Left kidney (tissue), 8 donors: ENCODE data around the gene LSM7. TPM values are rescaled to one million over a fixed set of nuclear protein-coding genes. Genes with fewer than 3 reads are reported as not detected.

Source experiments
- DNase-seq: peaks from one replicate; pipeline ENCODE4 v3.0.0-alpha.2; 2013
- long read RNA-seq, 8 donors: transcript quantifications; one replicate each; lab custom pipeline, GENCODE V29; 2026
- polyA plus RNA-seq: library from polyadenylated mRNA; unstranded; fragments of 120-200 nt; gene quantifications from one replicate; pipeline ENCODE4 v1.2.1, GENCODE V29; 2013; ENCODE audit not compliant: insufficient read length

Gene LSM7
- 90.5 TPM for polyA plus RNA-seq
- long read RNA-seq, donor 1, transcript LSM7-203 (4 exons, 512 nt), result minor isoform, 23 of 123 reads
- long read RNA-seq, donor 1, transcript LSM7-201 (4 exons, 529 nt), result major isoform, 65 of 123 reads
- long read RNA-seq, donor 1, transcript LSM7-206 (2 exons, 710 nt), result minor isoform, 10 of 123 reads
- long read RNA-seq, donor 1, transcript LSM7-204 (3 exons, 575 nt), result minor isoform, 15 of 123 reads
- long read RNA-seq, donor 1, partial matches to known transcripts, result 10 of 123 reads
- long read RNA-seq, donor 1, other reads (novel, unspliced or antisense), result 0 of 123 reads
- long read RNA-seq, donor 2, transcript LSM7-203 (4 exons, 512 nt), result minor isoform, 10 of 83 reads
- long read RNA-seq, donor 2, transcript LSM7-201 (4 exons, 529 nt), result major isoform, 45 of 83 reads
- long read RNA-seq, donor 2, transcript LSM7-204 (3 exons, 575 nt), result minor isoform, 11 of 83 reads
- long read RNA-seq, donor 2, partial matches to known transcripts, result 13 of 83 reads
- long read RNA-seq, donor 2, other reads (novel, unspliced or antisense), result 0 of 83 reads
- long read RNA-seq, donor 3, transcript LSM7-203 (4 exons, 512 nt), result minor isoform, 14 of 86 reads
- long read RNA-seq, donor 3, transcript LSM7-206 (2 exons, 710 nt), result minor isoform, 12 of 86 reads
- long read RNA-seq, donor 3, transcript LSM7-204 (3 exons, 575 nt), result minor isoform, 11 of 86 reads
- long read RNA-seq, donor 3, transcript LSM7-201 (4 exons, 529 nt), result major isoform, 38 of 86 reads
- long read RNA-seq, donor 3, partial matches to known transcripts, result 11 of 86 reads
- long read RNA-seq, donor 3, other reads (novel, unspliced or antisense), result 0 of 86 reads
- long read RNA-seq, donor 4, transcript LSM7-201 (4 exons, 529 nt), result major isoform, 9 of 28 reads
- long read RNA-seq, donor 4, transcript LSM7-203 (4 exons, 512 nt), result minor isoform, 8 of 28 reads
- long read RNA-seq, donor 4, partial matches to known transcripts, result 7 of 28 reads
- long read RNA-seq, donor 4, other reads (novel, unspliced or antisense), result 0 of 28 reads
- long read RNA-seq, donor 5, transcript LSM7-203 (4 exons, 512 nt), result minor isoform, 21 of 264 reads
- long read RNA-seq, donor 5, transcript LSM7-201 (4 exons, 529 nt), result major isoform, 117 of 264 reads
- long read RNA-seq, donor 5, transcript LSM7-204 (3 exons, 575 nt), result minor isoform, 21 of 264 reads
- long read RNA-seq, donor 5, transcript LSM7-206 (2 exons, 710 nt), result minor isoform, 8 of 264 reads
- long read RNA-seq, donor 5, partial matches to known transcripts, result 90 of 264 reads
- long read RNA-seq, donor 5, other reads (novel, unspliced or antisense), result 6 of 264 reads
- long read RNA-seq, donor 6, transcript LSM7-201 (4 exons, 529 nt), result major isoform, 84 of 167 reads
- long read RNA-seq, donor 6, transcript LSM7-204 (3 exons, 575 nt), result minor isoform, 22 of 167 reads
- long read RNA-seq, donor 6, transcript LSM7-206 (2 exons, 710 nt), result minor isoform, 10 of 167 reads
- long read RNA-seq, donor 6, transcript LSM7-203 (4 exons, 512 nt), result minor isoform, 28 of 167 reads
- long read RNA-seq, donor 6, partial matches to known transcripts, result 22 of 167 reads
- long read RNA-seq, donor 6, other reads (novel, unspliced or antisense), result 0 of 167 reads
- long read RNA-seq, donor 7, transcript LSM7-204 (3 exons, 575 nt), result minor isoform, 24 of 159 reads
- long read RNA-seq, donor 7, transcript LSM7-203 (4 exons, 512 nt), result minor isoform, 17 of 159 reads
- long read RNA-seq, donor 7, transcript LSM7-201 (4 exons, 529 nt), result major isoform, 81 of 159 reads
- long read RNA-seq, donor 7, partial matches to known transcripts, result 31 of 159 reads
- long read RNA-seq, donor 7, other reads (novel, unspliced or antisense), result 5 of 159 reads
- long read RNA-seq, donor 8, transcript LSM7-201 (4 exons, 529 nt), result major isoform, 25 of 47 reads
- long read RNA-seq, donor 8, transcript LSM7-203 (4 exons, 512 nt), result minor isoform, 5 of 47 reads
- long read RNA-seq, donor 8, partial matches to known transcripts, result 11 of 47 reads
- long read RNA-seq, donor 8, other reads (novel, unspliced or antisense), result 0 of 47 reads

GRCh38 chr19:2328401-2329148 lies at the start of gene LSM7, which contains the start of gene SPPL2B:
TSS of gene LSM7 (minus strand) at chr19:2328586. CDS start at chr19:2328566, 20 bp downstream.
TSS of gene SPPL2B (plus strand) at chr19:2328684. CDS start at chr19:2328710, 26 bp downstream.
- peak; percentile 91 for DNase-seq

- DNase-seq, result no peak
Measured at GRCh38 chr19:2376784-2377519, 48.6 kb upstream of the LSM7 start.

GRCh38 chr19:2375353-2376121 lies 47.2 kb upstream of the LSM7 start:
- no peak for DNase-seq

- no peak for DNase-seq
Measured at GRCh38 chr19:2374808-2375207, 46.4 kb upstream of the LSM7 start.

GRCh38 chr19:2372076-2372612 lies 43.8 kb upstream of the LSM7 start:
- no peak for DNase-seq

GRCh38 chr19:2371656-2372055 lies 43.3 kb upstream of the LSM7 start:
- no peak for DNase-seq

GRCh38 chr19:2365201-2365970 lies 37.0 kb upstream of the LSM7 start:
- no peak for DNase-seq

- DNase-seq, result no peak
Measured at GRCh38 chr19:2363419-2363818, 35.0 kb upstream of the LSM7 start.

GRCh38 chr19:2362970-2363300 lies 34.5 kb upstream of the LSM7 start:
- DNase-seq, result no peak

- no peak for DNase-seq
Measured at GRCh38 chr19:2362046-2362969, 33.9 kb upstream of the LSM7 start.

- no peak for DNase-seq
Measured at GRCh38 chr19:2361246-2362045, 33.1 kb upstream of the LSM7 start.

GRCh38 chr19:2360833-2361232 lies 32.4 kb upstream of the LSM7 start:
- no peak for DNase-seq

- no peak for DNase-seq
Measured at GRCh38 chr19:2359992-2360685, 31.8 kb upstream of the LSM7 start, which contains the start of gene TMPRSS9. TSS of gene TMPRSS9 (plus strand) at chr19:2360265. CDS start at chr19:2389786, 29,521 bp downstream.

- no peak for DNase-seq
Measured at GRCh38 chr19:2358548-2359173, 30.3 kb upstream of the LSM7 start.
